KG1 (cell line): Measurements from ENCODE around the gene FCMR.

Experiments
- DNase-seq: peaks from one replicate; lab custom pipeline; 2025; lab: John Stamatoyannopoulos, UW

Gene FCMR

DNA sequence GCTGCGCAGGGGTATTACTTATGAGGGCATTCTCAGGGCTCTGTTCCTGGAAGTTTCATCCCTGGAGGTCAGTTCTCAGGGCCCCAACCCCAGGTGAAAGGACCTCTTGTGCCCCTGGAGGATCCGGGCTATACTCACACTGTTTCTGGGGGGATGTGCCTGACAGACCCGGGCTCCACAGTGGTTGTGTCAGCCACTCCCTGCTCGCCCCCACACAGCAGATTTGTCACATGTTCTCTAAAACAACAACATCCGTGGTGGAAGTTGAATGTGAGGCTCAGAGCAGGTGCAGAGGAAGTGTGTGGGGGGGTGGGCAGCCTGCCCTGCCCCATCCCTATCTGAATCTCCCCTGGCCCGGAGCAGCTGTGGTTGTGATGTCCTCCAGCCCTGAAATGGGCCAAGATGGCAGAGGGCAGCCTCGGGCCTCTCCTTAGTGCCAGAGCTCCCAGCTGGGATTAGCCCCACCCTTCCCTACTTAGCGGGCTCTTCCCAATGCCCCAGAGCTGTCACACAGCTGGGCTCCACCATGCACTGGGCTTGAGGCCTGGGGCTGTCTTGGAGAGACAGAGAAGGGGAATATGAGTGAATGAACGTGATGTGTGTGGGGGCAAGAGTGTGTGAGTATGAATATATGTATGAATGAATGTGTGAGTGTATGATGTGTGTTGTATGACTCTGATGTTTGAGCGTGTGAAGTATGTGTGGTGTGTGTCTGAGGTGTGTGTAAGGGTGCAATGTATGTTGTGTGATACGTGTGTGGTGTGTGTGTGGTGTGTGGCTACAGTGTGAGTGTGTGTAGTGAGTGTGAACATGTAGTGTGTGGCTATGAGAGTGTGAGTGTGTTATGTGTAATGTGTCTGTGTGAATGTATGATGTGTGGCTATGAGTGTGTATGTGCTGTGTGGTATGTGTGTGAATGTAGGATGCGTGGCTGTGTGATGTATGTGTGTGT, 1.5 kb upstream of the FCMR start:
- peak; percentile 52 for DNase-seq

DNA sequence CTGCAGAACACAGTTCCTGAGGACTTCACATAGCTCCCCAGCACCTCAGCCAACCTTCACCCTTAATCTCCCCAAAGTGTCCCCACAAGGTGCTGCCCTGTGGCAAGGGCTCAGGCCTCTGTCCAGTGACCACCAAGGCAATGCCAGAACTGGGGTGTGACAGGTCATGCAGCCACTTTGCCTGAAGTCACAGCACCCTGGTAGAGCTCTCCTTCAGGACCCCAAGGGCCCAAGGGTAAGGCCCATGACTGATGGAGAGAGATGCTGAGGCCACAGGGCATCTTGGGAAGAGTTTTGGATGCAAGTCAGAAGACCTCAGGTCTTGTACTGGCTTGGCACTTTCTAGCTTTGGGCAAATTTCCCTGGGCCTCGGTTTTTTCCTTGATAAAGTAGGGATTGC, 783 bp upstream of the FCMR start:
- no peak for DNase-seq

DNA sequence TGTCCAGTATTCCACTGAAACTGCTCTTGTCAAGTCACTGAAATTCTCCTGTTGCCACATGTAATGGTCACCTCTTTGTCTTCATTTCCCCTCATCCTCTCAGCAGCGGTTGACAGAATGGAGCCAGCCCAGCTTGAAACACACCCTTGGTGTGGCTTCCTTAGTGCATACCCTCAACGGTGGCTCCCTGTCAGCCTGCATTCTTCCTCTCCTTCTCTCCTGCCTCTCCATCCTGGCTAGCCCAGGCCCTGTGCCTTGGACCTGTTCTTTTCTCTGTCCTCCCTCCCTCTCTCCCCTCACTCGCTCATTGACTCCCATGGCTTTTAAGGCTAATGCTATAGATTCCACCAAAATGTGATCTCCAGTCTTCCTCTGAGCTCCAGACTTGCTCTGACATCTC, 3.7 kb downstream of the FCMR start:
- no peak for DNase-seq

DNA sequence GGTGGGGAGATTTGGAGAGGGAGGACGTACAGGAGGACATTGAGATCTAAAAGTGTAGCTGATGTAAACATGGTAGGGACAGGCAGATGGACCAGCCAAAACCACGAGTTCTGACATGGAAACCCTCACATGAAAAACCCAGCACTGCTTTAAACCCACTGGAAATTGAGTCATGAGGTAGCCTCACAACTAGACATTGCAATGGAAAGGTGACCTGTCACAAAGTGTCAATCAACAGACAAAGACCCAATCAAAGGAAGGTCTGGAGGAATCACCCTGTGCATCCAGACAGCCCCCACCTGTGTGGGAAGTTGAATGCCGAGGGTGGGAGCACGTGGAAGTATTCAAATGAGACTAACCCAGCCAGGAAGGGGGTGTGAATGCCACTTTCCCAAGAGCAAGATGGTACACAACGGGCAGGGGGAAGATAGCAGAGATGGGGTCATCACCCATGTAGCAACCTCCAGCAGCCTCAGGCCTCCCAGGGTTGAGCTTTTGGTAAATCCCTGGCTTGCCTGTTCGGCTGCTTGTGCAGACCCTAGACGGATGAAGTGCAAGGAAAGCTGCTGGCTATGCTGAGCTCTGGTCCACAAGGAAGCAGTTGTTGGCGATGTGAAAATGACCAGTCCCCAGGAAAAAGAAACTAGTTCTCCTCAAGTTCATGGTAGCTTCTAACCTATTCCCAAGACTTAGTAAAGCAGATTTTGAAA, 5.6 kb downstream of the FCMR start:
- no peak for DNase-seq

DNA sequence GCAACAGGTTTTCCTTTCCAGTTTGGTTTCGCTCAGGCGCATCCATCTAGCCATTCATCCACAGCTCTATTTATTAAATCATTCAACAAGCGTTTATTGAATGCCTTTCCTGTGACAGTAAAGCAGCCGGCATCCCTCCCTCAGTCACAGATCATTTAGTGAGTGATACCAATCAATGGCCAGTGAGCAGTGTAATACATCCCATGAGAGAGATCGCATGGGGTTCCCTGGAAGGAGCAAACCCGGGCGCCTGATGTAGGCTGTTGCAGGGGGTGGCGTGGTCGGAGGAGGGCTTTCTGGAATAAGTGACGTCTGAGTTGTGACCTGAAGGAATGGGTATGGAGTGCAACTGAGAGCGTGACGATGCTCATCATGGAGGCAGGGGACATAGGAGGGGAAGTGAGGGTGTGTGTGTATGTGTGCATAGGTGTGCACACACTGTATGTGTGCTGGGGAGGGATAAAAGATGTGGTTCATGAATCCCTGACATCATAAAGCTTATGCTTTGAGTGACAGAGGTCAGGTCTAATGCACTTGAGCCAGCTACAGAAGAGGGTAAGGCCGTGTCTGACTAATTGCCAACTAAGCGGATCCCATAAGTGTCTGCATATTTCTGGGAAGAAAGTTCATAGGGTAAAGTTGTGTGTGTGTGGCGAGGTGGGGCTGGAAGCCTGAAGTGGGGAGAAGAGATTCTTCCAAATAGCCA, 6.6 kb downstream of the FCMR start:
- no peak for DNase-seq

DNA sequence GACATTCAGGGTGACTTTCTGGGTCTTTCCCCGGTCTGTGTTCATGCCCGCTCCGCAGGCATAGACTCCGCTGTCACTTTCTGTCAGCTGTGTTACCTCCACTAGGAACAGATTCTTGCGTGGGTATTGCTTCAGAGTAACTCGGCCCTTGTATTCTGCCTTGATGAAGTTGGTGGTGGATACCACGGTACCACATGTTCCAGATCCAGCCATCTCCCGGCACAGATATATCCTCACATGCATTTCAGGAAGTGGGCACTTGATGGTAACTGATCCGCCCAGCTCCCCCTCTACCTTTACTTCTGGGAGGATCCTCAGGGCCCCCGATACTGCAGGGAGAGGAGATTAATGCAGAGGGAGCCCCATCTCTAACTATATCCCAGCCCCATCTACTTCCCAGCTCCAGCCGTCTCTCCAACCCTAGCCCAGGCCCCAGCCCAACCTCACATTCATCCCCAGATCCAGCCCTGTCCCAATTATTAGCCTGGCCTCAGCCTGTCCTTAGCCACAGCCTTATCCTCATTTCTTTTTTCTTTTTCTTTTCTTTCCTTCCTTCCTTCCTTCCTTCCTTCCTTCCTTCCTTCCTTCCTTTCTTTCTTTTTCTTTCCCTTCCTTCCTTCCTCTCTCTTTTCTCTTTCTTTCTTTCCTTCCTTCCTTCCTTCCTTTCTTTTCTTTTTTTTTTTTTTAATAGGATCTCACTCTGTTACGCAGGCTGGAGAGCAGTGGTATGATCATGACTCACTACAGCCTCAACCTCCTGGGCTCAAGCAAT, 7.8 kb downstream of the FCMR start:
- DNase-seq, result no peak

DNA sequence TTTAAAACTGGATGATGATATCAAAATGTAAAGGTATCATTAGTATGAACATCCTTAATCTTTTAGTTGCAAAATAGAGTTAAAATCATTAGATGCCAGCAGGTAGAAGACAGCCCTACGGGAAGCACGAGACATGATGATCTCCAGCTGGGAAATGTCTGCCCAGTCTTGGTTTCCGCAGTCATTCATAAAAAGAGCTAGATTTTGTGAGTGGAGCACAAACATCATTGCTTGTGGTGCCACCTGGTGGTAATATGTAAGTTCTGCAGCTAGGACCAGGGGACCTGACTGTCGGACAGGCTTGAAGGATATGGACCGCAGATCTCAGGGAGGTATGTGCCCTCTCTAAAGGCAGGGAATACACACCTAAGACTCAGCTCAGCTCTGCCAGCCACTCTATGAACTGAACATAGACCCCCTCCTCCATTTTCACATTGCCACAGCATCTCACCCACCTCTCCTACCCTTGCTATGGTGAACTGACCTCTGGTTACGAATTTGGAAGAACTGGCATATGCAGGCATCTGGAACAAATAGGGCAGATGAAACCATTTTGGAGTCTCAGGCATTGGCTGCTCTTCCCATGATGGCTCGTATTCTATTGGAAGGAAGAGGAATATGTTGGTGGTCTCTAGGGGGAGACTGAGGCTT, 9.2 kb downstream of the FCMR start:
- DNase-seq, result peak; percentile 61

DNA sequence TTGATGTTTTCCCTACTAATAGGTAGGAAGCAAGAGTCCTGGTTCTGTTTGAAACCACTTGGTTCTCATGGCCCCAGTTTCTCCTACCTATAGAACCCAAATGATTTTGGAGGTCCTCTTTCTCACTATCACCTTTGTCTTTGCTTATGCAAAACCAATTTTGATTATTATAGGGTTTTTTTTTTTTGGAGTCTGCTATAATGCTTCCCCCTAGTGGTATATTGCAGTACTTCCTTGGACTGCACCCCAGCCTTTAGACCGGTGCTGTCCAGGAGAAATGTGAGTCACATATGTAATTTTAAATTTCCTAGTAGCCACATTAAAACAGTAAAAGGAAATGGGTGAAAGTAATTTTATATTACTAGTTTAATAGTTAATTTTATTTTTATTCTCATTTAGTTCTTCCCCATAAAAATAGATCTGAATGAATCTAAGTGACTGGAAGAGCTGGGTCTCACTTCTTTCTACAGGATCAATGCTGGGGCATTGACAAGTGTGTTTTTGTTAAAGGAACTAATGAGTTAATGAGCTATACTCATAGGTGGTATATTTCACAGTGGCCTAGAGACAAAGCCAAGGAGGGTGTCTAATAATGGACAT, 10.6 kb downstream of the FCMR start:
- peak; percentile 22 for DNase-seq

DNA sequence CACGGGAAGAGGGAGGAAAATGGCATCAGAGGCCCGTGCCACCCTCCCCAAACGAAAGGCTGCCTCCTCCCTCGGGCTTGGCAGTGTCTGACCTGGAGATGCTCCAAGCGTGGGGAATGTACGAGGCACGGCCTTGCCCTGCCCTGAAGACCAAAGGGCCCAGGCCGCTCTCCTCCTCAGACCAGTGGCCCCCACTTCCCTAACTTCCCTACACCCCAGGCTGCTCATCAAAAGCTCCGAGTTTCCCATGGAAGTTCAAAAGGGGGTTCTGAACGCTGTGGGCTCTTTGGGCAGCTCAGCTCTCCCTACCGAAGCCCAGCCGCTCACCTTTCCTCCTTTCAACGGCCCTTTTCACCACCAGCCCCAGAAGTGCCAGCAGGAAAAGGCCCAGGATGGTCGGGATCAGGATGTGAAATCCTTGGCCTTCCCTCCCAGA, 11.8 kb downstream of the FCMR start:
- no peak for DNase-seq

DNA sequence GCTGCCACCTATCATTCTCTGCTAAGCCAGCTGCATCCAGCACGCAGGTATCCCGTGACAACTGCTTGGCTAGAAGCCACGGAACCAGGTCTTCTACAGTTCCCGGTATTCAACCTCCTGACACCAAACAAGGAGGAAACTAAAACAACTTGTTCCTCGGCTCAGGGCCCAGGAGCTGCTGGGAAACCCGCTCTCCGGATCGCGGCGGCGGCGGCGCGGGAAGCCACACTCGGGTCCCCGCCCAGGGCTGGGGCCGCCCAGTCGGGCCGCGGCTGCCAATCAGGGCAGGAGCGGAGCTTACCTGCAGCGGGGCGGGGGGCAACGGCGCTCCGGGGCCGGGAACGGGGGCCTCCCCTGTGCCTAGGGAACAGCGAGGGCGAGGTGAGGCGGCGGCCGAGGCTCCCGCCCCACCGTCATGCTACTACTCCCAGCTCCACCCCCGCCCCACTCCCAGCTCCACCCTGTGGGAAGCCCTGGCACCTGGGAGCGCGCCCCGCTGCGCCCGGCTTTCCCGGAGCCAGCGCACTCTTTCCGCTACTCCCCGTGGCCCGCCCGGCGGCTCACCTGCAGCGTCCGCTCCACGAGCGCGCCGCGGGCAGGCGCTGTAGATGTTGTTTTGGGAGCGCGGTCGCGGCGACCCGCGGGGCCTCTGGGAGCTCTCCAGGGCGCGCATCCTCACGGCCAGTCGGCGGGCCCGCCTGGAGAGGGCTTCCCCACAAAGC, 12.4 kb downstream of the FCMR start:
- no peak for DNase-seq

DNA sequence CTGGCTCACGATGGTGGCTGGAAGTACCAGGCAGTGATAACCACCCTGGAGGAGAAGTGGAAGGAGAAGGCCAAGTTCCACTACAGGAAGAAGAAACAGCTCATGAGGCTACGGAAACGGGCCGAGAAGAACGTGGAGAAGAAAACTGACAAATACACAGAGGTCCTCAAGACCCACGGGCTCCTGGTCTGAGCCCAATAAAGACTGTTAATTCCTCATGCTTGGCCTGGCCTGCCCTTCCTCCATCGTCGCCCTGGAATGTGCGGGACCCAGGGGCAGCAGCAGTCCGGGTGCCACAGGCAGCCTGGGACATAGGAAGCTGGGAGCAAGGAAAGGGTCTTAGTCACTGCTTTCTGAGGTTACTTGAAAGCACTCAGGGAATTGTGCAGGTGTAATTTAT, 13.7 kb downstream of the FCMR start:
- no peak for DNase-seq

DNA sequence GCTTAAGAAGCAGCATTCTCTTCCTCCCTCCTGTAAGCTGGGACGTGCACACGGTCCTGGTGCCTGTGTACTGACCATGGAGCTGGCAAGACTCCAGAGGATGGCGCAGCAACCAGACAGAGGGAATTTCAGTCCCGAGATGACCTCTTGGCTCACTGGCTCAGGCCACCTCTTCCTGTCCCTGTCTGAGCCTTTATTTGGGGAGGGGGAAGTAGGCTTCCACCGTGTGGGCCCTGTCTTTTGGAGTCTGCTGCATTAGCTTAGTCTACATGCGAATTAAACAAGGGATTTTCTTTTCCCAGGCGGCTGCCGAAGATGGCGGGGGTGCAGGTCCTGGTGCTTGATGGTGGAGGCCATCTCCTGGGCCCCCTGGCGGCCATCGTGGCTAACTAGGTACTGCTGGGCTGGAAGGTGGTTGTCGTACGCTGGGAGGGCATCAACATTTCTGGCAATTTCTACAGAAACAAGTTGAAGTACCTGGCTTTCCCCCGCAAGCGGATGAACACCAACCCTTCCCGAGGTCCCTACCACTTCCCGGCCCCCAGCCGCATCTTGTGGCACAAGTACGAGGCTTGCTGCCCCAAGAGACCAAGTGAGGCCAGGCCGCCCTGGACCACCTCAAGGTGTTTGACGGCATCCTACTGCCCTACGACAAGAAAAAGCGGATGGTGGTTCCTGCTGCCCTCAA, 14.3 kb downstream of the FCMR start:
- DNase-seq, result no peak

DNA sequence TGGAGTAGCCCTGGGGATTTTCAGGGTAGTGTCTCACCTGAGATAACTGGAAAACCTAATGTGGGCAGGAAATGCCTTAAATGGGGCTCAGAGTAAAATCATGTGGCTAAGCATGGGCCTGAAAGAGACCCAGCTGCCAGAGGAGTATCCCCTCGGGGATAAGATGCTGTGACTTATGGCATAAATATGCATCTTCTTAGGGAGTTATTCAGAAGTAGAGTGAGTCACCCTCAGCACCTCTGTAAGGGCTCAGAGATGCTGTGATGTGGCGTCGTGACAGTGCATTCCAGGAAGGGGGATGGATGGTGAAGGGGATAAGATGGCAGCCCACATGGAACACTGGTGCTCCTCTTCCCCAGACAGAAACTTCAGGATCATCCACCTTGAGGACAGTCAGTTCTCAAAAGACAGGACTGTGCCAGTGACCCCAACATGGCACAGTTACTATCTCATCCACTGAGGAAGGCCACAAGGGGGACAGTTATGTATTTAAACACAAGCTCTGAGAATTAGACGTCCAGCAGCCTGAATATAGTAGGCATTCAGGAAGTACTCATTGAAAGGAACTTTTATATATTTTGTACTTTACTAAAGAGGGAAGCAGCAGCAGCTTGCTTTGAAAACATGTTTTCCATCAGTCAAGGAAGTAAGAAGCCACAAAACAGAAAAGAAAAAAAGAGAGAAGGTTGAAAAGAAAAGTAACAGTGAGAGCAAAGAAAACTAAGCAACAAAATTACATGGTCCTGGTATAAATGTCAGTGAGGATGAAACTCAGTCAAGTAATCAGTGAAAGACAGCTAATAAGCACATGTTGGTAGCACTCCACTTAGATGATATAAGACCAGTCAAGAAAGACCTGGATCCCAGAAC, 16.2 kb downstream of the FCMR start:
- DNase-seq, result no peak

DNA sequence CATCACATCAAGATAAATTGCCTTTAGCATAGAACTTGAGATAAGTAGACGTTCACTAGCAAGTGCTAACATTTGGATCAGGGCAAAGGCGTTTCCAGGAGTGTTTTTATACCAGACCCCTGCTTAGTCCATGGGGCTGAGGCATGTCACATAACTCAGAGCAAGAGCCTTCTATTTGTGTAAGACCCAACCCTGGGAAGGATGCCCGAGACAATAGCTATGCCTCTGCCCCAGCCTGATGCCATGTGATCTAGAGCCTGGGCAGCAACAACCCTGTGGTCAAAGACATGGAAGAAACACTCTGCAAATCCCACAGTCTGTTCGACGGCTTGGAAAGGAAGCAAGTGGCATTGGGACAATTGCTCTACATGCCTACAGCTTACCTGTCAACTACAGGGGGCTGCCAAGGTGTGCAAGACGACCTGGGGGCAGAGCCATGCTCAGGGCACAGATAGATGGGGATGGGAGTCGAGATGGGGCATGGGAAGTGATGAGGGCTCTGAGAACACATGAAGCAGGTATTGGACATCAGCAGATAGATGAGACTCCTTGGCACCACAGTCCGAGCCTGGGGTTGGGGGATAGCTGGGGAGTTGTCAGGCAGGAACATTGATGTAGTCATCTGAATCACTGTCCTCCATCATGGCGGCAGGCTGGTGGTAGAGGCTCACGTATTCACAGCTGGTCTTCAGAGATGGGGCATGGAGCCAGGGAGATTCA, 17.2 kb downstream of the FCMR start:
- DNase-seq, result no peak

DNA sequence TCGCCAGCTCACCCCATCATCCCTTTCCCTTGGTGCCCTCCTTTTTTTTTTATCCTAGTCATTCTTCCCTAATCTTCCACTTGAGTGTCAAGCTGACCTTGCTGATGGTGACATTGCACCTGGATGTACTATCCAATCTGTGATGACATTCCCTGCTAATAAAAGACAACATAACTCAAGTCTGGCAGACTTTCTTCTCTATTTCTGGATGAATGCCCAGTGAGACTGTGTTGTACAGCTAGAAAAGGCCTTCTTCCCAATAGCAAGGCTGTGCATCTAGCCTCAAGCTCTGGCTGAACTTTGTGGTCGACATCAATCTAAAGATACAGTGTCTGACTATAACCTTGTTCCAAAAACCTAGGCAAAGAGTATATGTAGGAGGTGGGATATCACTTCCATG, 18.1 kb downstream of the FCMR start:
- no peak for DNase-seq

DNA sequence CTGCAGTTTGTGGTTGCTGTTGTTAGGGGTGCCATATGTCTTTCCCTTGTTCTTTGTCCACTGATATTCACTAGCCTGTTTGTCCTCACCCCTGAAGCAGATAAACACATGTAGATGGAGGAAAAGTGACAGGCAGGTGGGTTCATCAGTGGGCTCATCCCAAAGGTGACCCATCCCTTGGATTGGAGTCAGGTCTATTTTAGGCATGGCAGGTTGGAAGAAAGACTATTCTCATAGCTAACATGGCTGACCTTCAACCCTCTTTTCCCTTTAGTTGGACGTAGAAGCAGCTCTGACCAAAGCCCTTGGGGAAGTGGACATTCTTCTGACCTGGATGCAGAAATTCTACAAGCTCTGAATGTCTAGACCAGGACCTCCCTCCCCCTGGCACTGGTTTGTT, 19.0 kb downstream of the FCMR start:
- DNase-seq, result no peak

DNA sequence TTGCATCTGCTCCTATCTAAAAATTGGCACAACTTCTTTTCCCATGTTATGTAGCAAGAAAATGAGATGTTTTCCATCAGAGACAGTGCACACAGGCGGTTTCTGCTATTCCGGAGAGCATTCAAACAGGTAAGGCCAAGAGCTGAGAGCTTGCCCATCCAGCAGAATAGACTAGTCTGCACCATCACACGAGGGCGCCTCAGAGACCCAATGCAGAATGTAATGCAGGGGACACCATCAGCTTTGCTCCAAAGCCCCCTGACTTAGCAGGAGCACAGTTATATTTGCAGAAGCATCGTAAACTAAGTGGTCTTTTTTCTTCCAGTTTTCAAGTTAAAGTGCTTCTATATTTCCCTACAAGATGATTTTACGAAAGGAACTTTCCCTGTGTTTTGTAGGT, 19.8 kb downstream of the FCMR start:
- no peak for DNase-seq

DNA sequence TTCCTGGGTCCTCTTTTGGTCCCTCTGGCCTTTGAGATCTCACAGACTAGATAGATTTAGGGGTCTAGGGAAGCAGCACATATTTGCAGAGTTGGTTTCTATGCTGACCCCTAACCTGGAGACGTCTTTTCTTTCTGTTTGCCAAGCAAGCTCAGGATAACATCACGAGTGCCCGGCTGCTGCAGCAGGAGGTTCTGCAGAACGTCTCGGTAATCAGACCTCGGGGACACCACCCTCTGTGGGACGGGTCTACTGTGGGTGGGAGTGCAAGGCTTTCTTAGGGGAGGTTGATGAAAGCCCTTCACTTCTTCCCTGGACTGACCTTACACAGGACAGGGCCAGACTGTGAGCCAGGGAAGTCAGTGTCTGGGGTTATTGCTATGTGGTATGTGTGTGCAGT, 21.6 kb downstream of the FCMR start:
- no peak for DNase-seq
